Prostate gland (tissue), 2 donors: ENCODE results near the gene OR2T27.
"Not testable (repeated sequence)": the region's sequence is repeated elsewhere in the genome, so short reads cannot be mapped to it uniquely, and the experiment has no call there.

Experiments
- CTCF ChIP-seq, 4 experiments: fragments of 200-600 bp in 2 of 4; fragments of 450-650 bp in 2 of 4; sonication (generic) in 2 of 4; IDR thresholded peaks; 1 replicate in 3 of 4; 2 replicates in 1 of 4; pipeline ENCODE4 v1.5.1; 2016 to 2019; ENCODE audit warnings: antibody characterized with exemption in 4 of 4, mild to moderate bottlenecking in 2 of 4, moderate library complexity in 2 of 4
- POLR2A ChIP-seq: fragments of 450-650 bp; IDR thresholded peaks from one replicate; pipeline ENCODE4 v1.6.1; 2016; ENCODE audit warnings: antibody characterized with exemption, mild to moderate bottlenecking
- POLR2AphosphoS5 ChIP-seq: sonication (generic); formaldehyde crosslinking; IDR thresholded peaks from one replicate; pipeline ENCODE4 v1.6.1; 2017; ENCODE audit warnings: antibody characterized with exemption

- not testable (repeated sequence) for TF ChIP-seq CTCF (IDR thresholded peaks at IDR 0.05); POLR2A; POLR2AphosphoS5
Observed at GRCh38 chr1:248640906-248641305, 14.4 kb downstream of the OR2T27 start.
